HepG2 (cell line): Measurements from ENCODE around the gene PRDX5. TPM values are rescaled to one million over a fixed set of nuclear protein-coding genes. Genes with fewer than 3 reads are reported as not detected.

Experiments
- AGO2 ChIP-seq: fragments of 200-400 bp; formaldehyde crosslinking; optimal IDR thresholded peaks from 2 replicates; pipeline ENCODE3; 2017; ENCODE audit warnings: mild to moderate bottlenecking, low read depth, low read length, moderate library complexity
- ATAD3A ChIP-seq: sonication (generic); formaldehyde crosslinking; IDR thresholded peaks from 2 replicates; pipeline ENCODE4 v1.4.0; 2020; ENCODE audit warnings: missing genetic modification reagents
- CERS6 ChIP-seq: sonication (generic); formaldehyde crosslinking; IDR thresholded peaks from 2 replicates; pipeline ENCODE4 v1.5.0; 2020; ENCODE audit warnings: missing genetic modification reagents
- DRAP1 ChIP-seq: IDR thresholded peaks from 2 replicates; pipeline ENCODE4 v1.6.1; 2016; ENCODE audit warnings: missing genetic modification reagents, missing compliant biosample characterization
- ELF1 ChIP-seq: sonication (generic); formaldehyde crosslinking; IDR thresholded peaks from 2 replicates; pipeline ENCODE4 v1.4.0; 2020; ENCODE audit warnings: missing genetic modification reagents
- GABPA ChIP-seq, 2 experiments: IDR thresholded peaks; 2 replicates each; pipeline ENCODE4 v1.6.1; 2011 to 2016; ENCODE audit warnings: low read depth in 2 of 2, low read length in 1 of 2, missing biosample characterization in 1 of 2, missing genetic modification characterization in 1 of 2
- HIC2 ChIP-seq: sonication (generic); formaldehyde crosslinking; IDR thresholded peaks from 2 replicates; pipeline ENCODE4 v1.9.0; 2022; ENCODE audit warnings: low read depth, missing genetic modification reagents
- HMG20A ChIP-seq: IDR thresholded peaks from 2 replicates; pipeline ENCODE4 v1.6.1; 2016; ENCODE audit warnings: borderline replicate concordance
- HOXA9 ChIP-seq: sonication (generic); formaldehyde crosslinking; IDR thresholded peaks from 2 replicates; pipeline ENCODE4 v1.8.1; 2022; ENCODE audit warnings: missing genetic modification reagents, mild to moderate bottlenecking, moderate library complexity, borderline replicate concordance
- NR0B2 ChIP-seq: sonication (generic); formaldehyde crosslinking; IDR thresholded peaks from 2 replicates; pipeline ENCODE4 v1.4.0; 2020; ENCODE audit warnings: mild to moderate bottlenecking, missing genetic modification reagents
- PHF8 ChIP-seq: sonication (generic); formaldehyde crosslinking; IDR thresholded peaks from 2 replicates; pipeline ENCODE4 v1.5.0; 2020; ENCODE audit warnings: missing genetic modification reagents
- POGZ ChIP-seq: sonication (generic); formaldehyde crosslinking; IDR thresholded peaks from 2 replicates; pipeline ENCODE4 v1.4.0; 2020; ENCODE audit warnings: mild to moderate bottlenecking, missing genetic modification reagents
- POLR2A ChIP-seq, 2 experiments: IDR thresholded peaks; 2 replicates each; pipeline ENCODE4 v1.6.1; 2011; ENCODE audit warnings: low read depth in 2 of 2, low read length in 2 of 2, mild to moderate bottlenecking in 1 of 2, moderate library complexity in 1 of 2; ENCODE audit not compliant: insufficient read depth in 1 of 2
- RBFOX2 ChIP-seq: fragments of 200-400 bp; formaldehyde crosslinking; IDR thresholded peaks from 2 replicates; pipeline ENCODE4 v1.6.1; 2017; ENCODE audit warnings: low read depth, mild to moderate bottlenecking, low read length
- RELA ChIP-seq: sonication (generic); formaldehyde crosslinking; IDR thresholded peaks from 2 replicates; pipeline ENCODE4 v1.4.0; 2020; ENCODE audit warnings: missing genetic modification reagents
- SMC3 ChIP-seq: IDR thresholded peaks from 2 replicates; pipeline ENCODE4 v1.6.1; 2011; ENCODE audit warnings: low read length, improper control_type of control experiment
- TSC22D2 ChIP-seq: sonication (generic); formaldehyde crosslinking; IDR thresholded peaks from 2 replicates; pipeline ENCODE4 v1.5.1; 2020; ENCODE audit warnings: missing genetic modification reagents, mild to moderate bottlenecking, borderline replicate concordance
- U2AF1 ChIP-seq: fragments of 200-400 bp; formaldehyde crosslinking; optimal IDR thresholded peaks from 2 replicates; pipeline ENCODE3; 2017; ENCODE audit warnings: mild to moderate bottlenecking, low read depth, low read length
- ZNF264 ChIP-seq: sonication (generic); formaldehyde crosslinking; IDR thresholded peaks from 2 replicates; pipeline ENCODE4 v1.4.0; 2020; ENCODE audit warnings: missing genetic modification reagents
- ZNF44 ChIP-seq: sonication (generic); formaldehyde crosslinking; IDR thresholded peaks from 2 replicates; pipeline ENCODE4 v1.5.1; 2020; ENCODE audit warnings: mild to moderate bottlenecking, missing genetic modification reagents
- ZNF501 ChIP-seq: sonication (generic); formaldehyde crosslinking; IDR thresholded peaks from 2 replicates; pipeline ENCODE4 v1.5.1; 2020; ENCODE audit warnings: mild to moderate bottlenecking, moderate library complexity, missing genetic modification reagents
- ZNF503 ChIP-seq: sonication (generic); formaldehyde crosslinking; IDR thresholded peaks from 2 replicates; pipeline ENCODE4 v1.4.0; 2020; ENCODE audit warnings: missing genetic modification reagents
- ZNF75D ChIP-seq: sonication (generic); formaldehyde crosslinking; IDR thresholded peaks from 2 replicates; pipeline ENCODE4 v1.8.1; 2023; ENCODE audit warnings: missing genetic modification reagents, mild to moderate bottlenecking, borderline replicate concordance
- ZNF816 ChIP-seq: sonication (generic); formaldehyde crosslinking; IDR thresholded peaks from 2 replicates; pipeline ENCODE4 v1.8.0; 2022; ENCODE audit warnings: missing genetic modification reagents, mild to moderate bottlenecking, borderline replicate concordance
- ZNF839 ChIP-seq: sonication (generic); formaldehyde crosslinking; IDR thresholded peaks from 2 replicates; pipeline ENCODE4 v1.4.0; 2020; ENCODE audit warnings: missing genetic modification reagents, mild to moderate bottlenecking, borderline replicate concordance
- polyA plus RNA-seq, 8 experiments: library from polyadenylated mRNA; depleted of rRNA in 3 of 8; stranded (reverse) in 7 of 8; unstranded in 1 of 8; fragments of >200 nt; fragmentation: Illumina TruSeq in 4 of 8; extraction: Trizol in 4 of 8; gene quantifications; 2 replicates each; pipeline versions ENCODE4 v1.2.1 to v1.2.3, GENCODE V29; 2011 to 2016; ENCODE audit warnings: low read depth in 4 of 8, missing spikeins in 1 of 8, mixed read lengths in 1 of 8; ENCODE audit not compliant: insufficient read depth in 1 of 8
- total RNA-seq, 5 experiments: library from RNA; depleted of rRNA; stranded (reverse); fragments of >200 nt; fragmentation: Illumina TruSeq; extraction: Trizol; gene quantifications; 2 replicates each; pipeline ENCODE4 v1.2.3, GENCODE V29; 2016; ENCODE audit warnings: low read depth in 1 of 5

PRDX5 gene
- total and polyA plus RNA-seq, 2 of the 13 experiments (the other 11 are each of a cell fraction or from before 2014, with no cell fraction given): 215 to 311 TPM

GRCh38 chr11:64355078-64355940 is 37.4 kb downstream of the PRDX5 start (continued):
- TF ChIP-seq HIC2 (CRISPR knock-in tag): peak; percentile 62; the same call in 1 of the 2 replicates
- TF ChIP-seq POGZ (CRISPR knock-in tag): no peak
- TF ChIP-seq PHF8 (CRISPR knock-in tag): no peak
- TF ChIP-seq HMG20A (CRISPR knock-in tag): no peak
- TF ChIP-seq ELF1: peak; percentile 74
- TF ChIP-seq ATAD3A (CRISPR knock-in tag): no peak
- TF ChIP-seq ZNF816 (CRISPR knock-in tag): no peak
- no peak for TF ChIP-seq ZNF75D
- TF ChIP-seq ZNF44: no peak
- no peak for TF ChIP-seq ZNF264 (CRISPR knock-in tag)
- TF ChIP-seq U2AF1: no peak
- TF ChIP-seq TSC22D2: peak; percentile 73; the same call in 1 of the 2 replicates
- TF ChIP-seq POLR2A (IDR thresholded peaks at IDR 0.05; ENCODE audit: insufficient read depth in 1 of 2, low read depth in 2 of 2, low read length in 2 of 2): no peak
- peak; percentile 37; the same call in 1 of the 2 replicates for TF ChIP-seq SMC3
- no peak for TF ChIP-seq NR0B2 (CRISPR knock-in tag)
- TF ChIP-seq DRAP1 (CRISPR knock-in tag): peak; percentile 28; the same call in 1 of the 2 replicates
- no peak for TF ChIP-seq CERS6 (CRISPR knock-in tag)
- no peak for TF ChIP-seq ZNF503 (CRISPR knock-in tag)
- TF ChIP-seq AGO2: no peak
- no peak for TF ChIP-seq ZNF839 (CRISPR knock-in tag)
- peak; percentile 52 for TF ChIP-seq RBFOX2
- no peak for TF ChIP-seq GABPA (IDR thresholded peaks at IDR 0.05; ENCODE audit: low read depth, low read length)
- TF ChIP-seq GABPA (CRISPR knock-in tag; IDR thresholded peaks at IDR 0.05; ENCODE audit: low read depth): peak; percentile 72
- 0 out of 2 replicates have a peak, but pooled peaks have one; percentile 59 for TF ChIP-seq RELA (CRISPR knock-in tag)
- TF ChIP-seq ZNF501 (CRISPR knock-in tag): peak; percentile 64
- no peak for TF ChIP-seq HOXA9 (CRISPR knock-in tag)
